ENCODE data around the gene CNTRL. TPM values are rescaled to one million over a fixed set of nuclear protein-coding genes. Genes with fewer than 3 reads are reported as not detected.

Gene CNTRL
- total RNA-seq, 1 experiment from 2014 or later, result 44.9 TPM

GRCh38 chr9:121191235-121191634, 116.5 kb downstream of the CNTRL start:
- no peak for DNase-seq
- Histone ChIP-seq H3K27me3 (ENCODE audit: insufficient read depth, low read depth) (no peaks in the 10 kb centered on the region), H3F3A (ENCODE audit: insufficient read depth, low read depth) (no peaks in the 10 kb centered on the region), H3K27ac (no peak overlapping the region), H3K4me3 (no peak overlapping the region), H2AFZ (no peak overlapping the region), H3K9me3 (ENCODE audit: insufficient read depth, low read depth) (no peaks in the 10 kb centered on the region), H3K79me2 (ENCODE audit: low read depth) (peaks cover 94% of the 10 kb centered on the region), H4K20me1 (ENCODE audit: insufficient read depth) (peaks cover 51% of the 10 kb centered on the region), H3K36me3 (ENCODE audit: low read depth) (0 out of 2 replicates have a peak, but pooled peaks cover 9% of the 10 kb centered on the region), H3K9me2 (ENCODE audit: insufficient read depth) (no peaks in the 10 kb centered on the region), H3K4me2 (no peak overlapping the region), H3K4me1 (replicated peaks; ENCODE audit: insufficient read depth) (peaks cover 19% of the 10 kb centered on the region)
- POLR2A ChIA-PET (ENCODE audit: unreplicated experiment), result interaction anchor here (0.7 kb wide), 1 partner anchor 72 kb away, joined by 6 read pairs; no protein-coding TSS in a partner anchor
- no peak for TF ChIP-seq CTCF (conservative IDR thresholded peaks at IDR 0.05)
- TF ChIP-seq EZH2 (IDR thresholded peaks at IDR 0.05; ENCODE audit: low read depth), result no peak
- CTCF ChIA-PET, result no interaction called here
- no TSS peak for BruUV-seq (replicated peaks)
- intact Hi-C loops (cut with micrococcal nuclease; ENCODE audit: unreplicated experiment), result no loop called here

- TF ChIP-seq CTCF (conservative IDR thresholded peaks at IDR 0.05) (no peak), EZH2 (IDR thresholded peaks at IDR 0.05; ENCODE audit: low read depth) (no peak)
- DNase-seq, result no peak
- intact Hi-C loops (cut with micrococcal nuclease; ENCODE audit: unreplicated experiment), result no loop called here
- Histone ChIP-seq H3F3A (ENCODE audit: insufficient read depth, low read depth) (no peaks in the 10 kb centered on the region), H3K4me1 (replicated peaks; ENCODE audit: insufficient read depth) (peaks cover 25% of the 10 kb centered on the region), H3K4me2 (no peak overlapping the region), H4K20me1 (ENCODE audit: insufficient read depth) (peaks cover 64% of the 10 kb centered on the region), H3K36me3 (ENCODE audit: low read depth) (0 out of 2 replicates have a peak, but pooled peaks cover 6% of the 10 kb centered on the region), H3K27ac (no peak overlapping the region), H3K79me2 (ENCODE audit: low read depth) (peaks cover 96% of the 10 kb centered on the region), H3K4me3 (no peak overlapping the region), H3K27me3 (ENCODE audit: insufficient read depth, low read depth) (no peaks in the 10 kb centered on the region), H3K9me3 (ENCODE audit: insufficient read depth, low read depth) (no peaks in the 10 kb centered on the region), H3K9me2 (ENCODE audit: insufficient read depth) (no peaks in the 10 kb centered on the region), H2AFZ (no peak overlapping the region)
- POLR2A ChIA-PET (ENCODE audit: unreplicated experiment), result no interaction called here
- no TSS peak for BruUV-seq (replicated peaks)
- CTCF ChIA-PET, result no interaction called here
Observed at GRCh38 chr9:121192518-121192917, 117.8 kb downstream of the CNTRL start.

- intact Hi-C loops (cut with micrococcal nuclease; ENCODE audit: unreplicated experiment), result no loop called here
- POLR2A ChIA-PET (ENCODE audit: unreplicated experiment), result no interaction called here
- Histone ChIP-seq H3K4me1 (replicated peaks; ENCODE audit: insufficient read depth) (peaks cover 27% of the 10 kb centered on the region), H2AFZ (no peak overlapping the region), H3K27ac (no peak overlapping the region), H3K9me3 (ENCODE audit: insufficient read depth, low read depth) (no peaks in the 10 kb centered on the region), H3K4me2 (no peak overlapping the region), H3K9me2 (ENCODE audit: insufficient read depth) (no peaks in the 10 kb centered on the region), H3F3A (ENCODE audit: insufficient read depth, low read depth) (no peaks in the 10 kb centered on the region), H3K36me3 (ENCODE audit: low read depth) (0 out of 2 replicates have a peak, but pooled peaks cover 6% of the 10 kb centered on the region), H3K27me3 (ENCODE audit: insufficient read depth, low read depth) (no peaks in the 10 kb centered on the region), H3K79me2 (ENCODE audit: low read depth) (peaks cover 96% of the 10 kb centered on the region), H4K20me1 (ENCODE audit: insufficient read depth) (peaks cover 69% of the 10 kb centered on the region), H3K4me3 (no peak overlapping the region)
- CTCF ChIA-PET, result no interaction called here
- DNase-seq, result no peak
- TF ChIP-seq CTCF (conservative IDR thresholded peaks at IDR 0.05) (no peak), EZH2 (IDR thresholded peaks at IDR 0.05; ENCODE audit: low read depth) (no peak)
- BruUV-seq (replicated peaks), result no TSS peak
Observed at GRCh38 chr9:121192959-121193640, 118.3 kb downstream of the CNTRL start.

All from PC-9 (cell line).